Measurements from ENCODE around the gene SIL1.

SIL1 gene

DNA sequence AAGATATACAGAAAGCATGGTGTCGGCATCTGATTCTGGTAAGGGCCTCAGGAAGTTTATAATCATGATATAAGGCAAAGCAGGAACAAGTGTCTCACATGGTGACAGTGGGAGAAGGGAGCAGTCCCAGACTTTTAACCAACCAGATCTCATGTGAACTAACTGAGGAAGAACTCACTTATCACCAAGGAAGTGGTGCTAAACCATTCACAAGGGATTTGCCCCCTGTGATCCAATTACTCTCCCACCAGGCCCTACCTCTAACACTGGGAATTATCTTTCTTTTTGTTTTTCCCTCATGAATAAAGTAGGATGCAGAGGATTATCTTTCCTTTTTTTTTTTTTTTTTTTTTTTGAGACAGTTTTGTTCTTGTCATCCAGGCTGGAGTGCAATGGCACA is 199.6 kb downstream of the SIL1 start:
- DNase-seq (ENCODE audit: low spot score) = no peak
- Mint-ChIP-seq H3K4me1 (ENCODE audit: low read depth) (no peaks in the 10 kb centered on the region), H3K9me3 (peaks cover 14% of the 10 kb centered on the region), H3K27ac (no peak overlapping the region), H3K36me3 (ENCODE audit: low read depth) (peaks cover 2% of the 10 kb centered on the region), H3K27me3 (ENCODE audit: low read depth) (no peaks in the 10 kb centered on the region), H3K4me3 (no peak overlapping the region)

DNA sequence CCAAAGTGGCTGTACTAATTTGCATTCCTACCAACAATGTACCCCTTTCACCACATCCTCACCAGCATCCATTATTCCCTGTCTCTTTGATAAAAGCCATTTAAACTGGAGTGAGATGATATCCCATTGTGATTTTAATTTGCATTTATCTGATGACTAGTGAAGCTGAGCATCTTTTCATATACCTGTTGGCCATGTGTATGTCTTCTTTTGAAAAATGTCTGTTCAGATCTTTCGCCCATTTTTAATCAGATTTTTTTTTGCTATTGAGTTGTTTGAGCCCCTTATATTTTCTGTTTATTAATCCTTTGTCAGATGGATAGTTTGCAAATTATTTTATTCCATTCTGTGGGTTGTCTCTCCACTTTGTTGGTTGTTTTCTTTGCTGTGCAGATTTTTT is 202.0 kb downstream of the SIL1 start:
- Mint-ChIP-seq H3K4me3 (no peak overlapping the region), H3K27me3 (ENCODE audit: low read depth) (no peaks in the 10 kb centered on the region), H3K9me3 (peaks cover 14% of the 10 kb centered on the region), H3K27ac (no peak overlapping the region), H3K4me1 (ENCODE audit: low read depth) (no peaks in the 10 kb centered on the region), H3K36me3 (ENCODE audit: low read depth) (peaks cover 2% of the 10 kb centered on the region)
- DNase-seq (ENCODE audit: low spot score) = no peak

DNA sequence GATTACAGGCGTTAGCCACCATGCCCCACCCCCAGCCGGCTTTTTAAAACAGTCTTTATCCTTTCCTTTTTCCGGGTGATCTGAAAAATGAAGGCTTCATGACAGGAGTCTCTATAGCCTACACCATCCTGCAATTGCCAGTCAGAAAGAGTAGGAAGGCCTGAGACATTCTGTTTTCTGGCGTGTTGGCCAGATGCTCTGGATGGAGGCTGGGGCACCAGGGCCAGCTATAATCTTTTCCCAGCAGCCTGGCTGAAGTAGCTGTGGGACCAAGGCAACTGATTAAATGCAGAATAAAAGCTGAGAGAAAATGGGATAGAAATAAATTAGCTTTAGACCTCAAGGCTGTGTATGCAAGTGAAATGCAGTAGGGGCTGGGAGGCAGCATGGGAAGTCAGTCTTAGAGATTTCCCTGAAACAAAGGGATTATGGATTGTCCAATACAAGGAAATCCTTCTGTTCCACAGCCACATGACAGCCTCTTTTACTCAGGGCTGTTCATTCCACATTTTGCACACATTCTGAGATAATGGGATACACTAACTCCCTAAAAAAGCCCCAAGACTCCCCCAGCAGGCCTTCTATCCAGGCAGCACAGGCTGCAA is 207.1 kb downstream of the SIL1 start:
- Mint-ChIP-seq H3K27me3 (ENCODE audit: low read depth) (no peaks in the 10 kb centered on the region), H3K4me1 (ENCODE audit: low read depth) (no peaks in the 10 kb centered on the region), H3K9me3 (peaks cover 2% of the 10 kb centered on the region), H3K27ac (no peak overlapping the region), H3K36me3 (ENCODE audit: low read depth) (no peaks in the 10 kb centered on the region), H3K4me3 (no peak overlapping the region)
- no peak for DNase-seq (ENCODE audit: low spot score)

DNA sequence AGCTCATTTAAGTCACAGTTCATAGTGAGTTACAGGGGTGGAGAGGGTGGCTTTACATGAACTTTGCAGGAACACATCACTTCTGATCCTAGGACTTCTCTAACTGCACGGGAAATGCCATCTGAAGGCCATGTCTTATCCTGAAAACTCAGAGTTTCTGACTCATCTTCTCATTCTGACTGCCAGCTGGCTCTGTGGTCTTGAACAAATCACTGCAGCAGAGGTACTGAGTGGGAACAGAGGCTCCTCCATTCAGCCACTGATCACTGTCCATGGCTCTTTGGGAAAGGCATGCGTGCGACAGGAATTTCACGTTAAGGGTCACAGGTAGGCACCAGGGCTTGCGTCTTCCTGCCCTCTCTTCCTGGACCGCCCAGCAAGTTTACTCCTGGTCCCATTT is 208.4 kb downstream of the SIL1 start:
- H3K4me1 Mint-ChIP-seq (ENCODE audit: low read depth) = peaks cover 7% of the 10 kb centered on the region
- H3K4me3 Mint-ChIP-seq = no peak overlapping the region
- H3K36me3 Mint-ChIP-seq (ENCODE audit: low read depth) = no peaks in the 10 kb centered on the region
- H3K9me3 Mint-ChIP-seq = no peaks in the 10 kb centered on the region
- no peak for DNase-seq (ENCODE audit: low spot score)
- H3K27ac Mint-ChIP-seq = no peak overlapping the region
- H3K27me3 Mint-ChIP-seq (ENCODE audit: low read depth) = no peaks in the 10 kb centered on the region

DNA sequence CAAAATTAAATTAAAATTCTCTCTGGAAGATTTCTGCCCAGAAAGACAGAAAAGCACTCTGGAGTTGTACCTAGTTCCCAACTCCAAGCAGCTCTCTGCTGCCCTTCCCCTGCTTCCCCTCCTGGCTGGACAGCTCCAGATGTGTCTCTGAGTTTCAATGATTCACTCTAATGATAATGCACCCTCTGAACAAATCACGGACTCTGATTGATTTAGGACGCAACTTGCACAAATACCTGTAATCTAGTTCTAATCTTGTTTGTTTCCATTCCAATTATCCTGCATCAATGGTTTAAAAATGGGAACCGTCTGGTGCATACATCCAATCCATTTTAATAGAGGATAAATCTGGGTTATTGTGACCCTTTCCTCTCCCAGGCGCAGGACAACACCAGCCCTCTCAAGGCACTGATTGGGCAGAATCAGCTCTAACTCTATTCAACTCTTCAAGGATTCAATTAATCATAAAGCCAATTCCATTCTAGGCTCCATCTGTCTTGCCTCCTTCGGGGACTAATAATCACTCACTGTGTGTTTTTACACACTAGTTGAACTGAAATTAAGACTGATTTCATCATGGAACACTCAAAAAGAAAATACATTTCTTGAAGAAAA is 211.9 kb downstream of the SIL1 start:
- no peak for DNase-seq (ENCODE audit: low spot score)
- Mint-ChIP-seq H3K27me3 (ENCODE audit: low read depth) (no peaks in the 10 kb centered on the region), H3K4me1 (ENCODE audit: low read depth) (peaks cover 19% of the 10 kb centered on the region), H3K27ac (no peak overlapping the region), H3K9me3 (no peaks in the 10 kb centered on the region), H3K36me3 (ENCODE audit: low read depth) (no peaks in the 10 kb centered on the region), H3K4me3 (no peak overlapping the region)

DNA sequence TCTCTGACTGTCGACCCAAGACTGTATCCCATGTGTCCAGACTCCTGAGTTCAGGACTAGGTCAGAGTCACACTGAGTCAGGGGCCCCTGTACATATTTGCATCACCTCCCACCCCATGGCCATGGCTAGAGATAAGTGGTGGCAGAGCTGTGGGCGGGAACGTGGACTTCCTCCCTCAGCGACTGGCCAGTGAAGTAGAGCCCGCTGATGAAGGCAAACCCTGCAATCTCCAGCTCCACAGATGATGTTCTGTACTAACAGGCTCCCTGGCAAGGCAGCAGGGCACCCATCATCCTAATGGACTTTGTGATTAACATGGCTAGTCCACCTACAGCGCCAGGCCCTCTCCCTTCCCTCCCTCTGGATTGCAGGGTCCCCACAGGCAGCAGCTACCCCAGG is 212.5 kb downstream of the SIL1 start:
- Mint-ChIP-seq H3K9me3 (no peaks in the 10 kb centered on the region), H3K27me3 (ENCODE audit: low read depth) (no peaks in the 10 kb centered on the region), H3K36me3 (ENCODE audit: low read depth) (no peaks in the 10 kb centered on the region), H3K4me3 (no peak overlapping the region), H3K27ac (peak overlapping the region; percentile 15), H3K4me1 (ENCODE audit: low read depth) (peaks cover 24% of the 10 kb centered on the region)
- DNase-seq (ENCODE audit: low spot score) = no peak

DNA sequence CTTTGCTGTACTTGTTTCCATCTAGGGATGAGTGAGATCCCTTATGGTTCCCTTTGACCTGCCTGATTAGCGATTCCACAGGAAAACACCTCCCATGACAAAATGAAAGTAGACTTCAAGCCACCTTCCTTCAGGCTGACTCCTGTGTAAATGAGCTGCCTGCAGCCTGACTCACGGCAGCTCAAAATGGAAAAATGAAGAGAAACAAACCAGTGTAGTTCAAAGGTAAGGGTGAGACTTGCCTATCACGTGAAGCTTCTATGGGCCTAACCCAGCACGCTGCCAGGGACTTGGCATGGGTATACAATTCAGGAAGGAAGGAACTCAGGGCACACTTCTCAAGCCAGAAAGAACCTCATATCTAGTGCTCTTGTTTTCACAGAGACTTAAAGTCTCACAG is 212.9 kb downstream of the SIL1 start:
- H3K27me3 Mint-ChIP-seq (ENCODE audit: low read depth) = no peaks in the 10 kb centered on the region
- DNase-seq (ENCODE audit: low spot score) = no peak
- H3K4me1 Mint-ChIP-seq (ENCODE audit: low read depth) = peaks cover 28% of the 10 kb centered on the region
- peaks cover under 1% of the 10 kb centered on the region for H3K36me3 Mint-ChIP-seq (ENCODE audit: low read depth)
- no peak overlapping the region for H3K4me3 Mint-ChIP-seq
- peak overlapping the region; percentile 15 for H3K27ac Mint-ChIP-seq
- H3K9me3 Mint-ChIP-seq = no peaks in the 10 kb centered on the region

DNA sequence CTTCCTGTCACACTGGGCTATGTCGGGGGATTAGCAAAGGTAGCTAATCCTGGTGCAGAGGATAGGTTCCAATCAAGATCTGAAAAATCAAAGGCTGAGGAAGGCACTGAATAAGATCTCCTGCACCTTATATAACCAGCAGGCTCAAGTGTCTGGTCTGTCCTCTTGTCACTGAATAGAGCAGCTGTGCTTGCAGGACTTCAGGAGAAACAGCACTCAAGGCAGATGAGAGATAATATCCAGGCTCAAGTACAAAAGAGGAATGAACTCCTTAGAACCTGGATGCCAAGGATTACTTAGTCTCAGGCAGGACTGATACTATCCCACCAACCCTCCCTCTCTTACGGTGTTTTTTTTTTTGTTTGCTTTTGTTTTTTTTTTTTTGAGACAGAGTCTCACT is 214.2 kb downstream of the SIL1 start:
- DNase-seq (ENCODE audit: low spot score) = no peak
- peaks cover 3% of the 10 kb centered on the region for H3K36me3 Mint-ChIP-seq (ENCODE audit: low read depth)

DNA sequence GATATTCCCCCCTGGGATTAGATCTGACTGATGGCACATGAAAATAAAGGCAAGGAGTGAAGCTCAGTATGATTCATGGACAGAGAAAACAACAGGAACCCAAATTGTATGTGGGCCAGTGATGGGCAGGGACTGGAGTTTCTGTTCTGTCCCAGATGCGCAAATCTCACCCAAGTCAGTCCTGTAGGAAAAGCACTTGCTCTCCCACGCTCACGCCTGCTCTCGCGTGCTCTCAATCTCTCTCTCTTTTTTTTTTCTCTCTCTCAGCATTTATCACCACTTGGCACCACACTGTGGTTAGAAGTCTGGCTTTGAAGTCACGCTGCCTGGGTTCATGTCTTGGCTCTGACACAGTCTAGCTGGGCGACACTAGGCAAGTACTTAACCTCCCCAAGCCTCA is 216.6 kb downstream of the SIL1 start:
- Mint-ChIP-seq H3K4me1 (ENCODE audit: low read depth) (peaks cover 52% of the 10 kb centered on the region), H3K27ac (peak overlapping the region; percentile 38), H3K4me3 (peak overlapping the region; percentile 39), H3K9me3 (no peaks in the 10 kb centered on the region), H3K27me3 (ENCODE audit: low read depth) (no peaks in the 10 kb centered on the region), H3K36me3 (ENCODE audit: low read depth) (peaks cover 5% of the 10 kb centered on the region)
- DNase-seq (ENCODE audit: low spot score) = no peak

More for the DNA sequence above, 214.2 kb downstream of the SIL1 start:
- Mint-ChIP-seq H3K4me3 (no peak overlapping the region), H3K4me1 (ENCODE audit: low read depth) (peaks cover 38% of the 10 kb centered on the region), H3K27me3 (ENCODE audit: low read depth) (no peaks in the 10 kb centered on the region), H3K27ac (no peak overlapping the region), H3K9me3 (no peaks in the 10 kb centered on the region)

DNA sequence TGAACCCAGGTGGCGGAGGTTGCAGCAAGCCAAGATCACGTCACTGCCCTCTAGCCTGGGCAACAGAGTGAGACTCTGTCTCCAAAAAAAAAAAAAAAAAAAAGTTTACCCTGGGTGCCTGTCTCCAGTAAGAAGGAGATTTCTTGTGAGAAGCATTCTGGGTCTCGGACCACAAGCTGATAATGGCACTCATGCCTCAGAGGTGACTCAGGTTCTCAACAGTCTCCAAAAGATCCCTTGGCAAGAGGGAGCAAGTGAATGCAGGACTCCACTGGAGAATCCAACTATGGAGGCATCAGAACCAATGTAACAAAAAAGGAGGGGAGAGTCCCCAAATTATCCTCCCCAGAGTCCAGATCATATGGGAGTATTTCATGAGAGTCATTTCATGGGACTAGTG is 217.0 kb downstream of the SIL1 start:
- H3K4me1 Mint-ChIP-seq (ENCODE audit: low read depth) = peaks cover 52% of the 10 kb centered on the region
- H3K4me3 Mint-ChIP-seq = peak overlapping the region; percentile 14
- no peaks in the 10 kb centered on the region for H3K9me3 Mint-ChIP-seq
- peaks cover 5% of the 10 kb centered on the region for H3K36me3 Mint-ChIP-seq (ENCODE audit: low read depth)
- H3K27ac Mint-ChIP-seq = no peak overlapping the region
- DNase-seq (ENCODE audit: low spot score) = no peak
- no peaks in the 10 kb centered on the region for H3K27me3 Mint-ChIP-seq (ENCODE audit: low read depth)

DNA sequence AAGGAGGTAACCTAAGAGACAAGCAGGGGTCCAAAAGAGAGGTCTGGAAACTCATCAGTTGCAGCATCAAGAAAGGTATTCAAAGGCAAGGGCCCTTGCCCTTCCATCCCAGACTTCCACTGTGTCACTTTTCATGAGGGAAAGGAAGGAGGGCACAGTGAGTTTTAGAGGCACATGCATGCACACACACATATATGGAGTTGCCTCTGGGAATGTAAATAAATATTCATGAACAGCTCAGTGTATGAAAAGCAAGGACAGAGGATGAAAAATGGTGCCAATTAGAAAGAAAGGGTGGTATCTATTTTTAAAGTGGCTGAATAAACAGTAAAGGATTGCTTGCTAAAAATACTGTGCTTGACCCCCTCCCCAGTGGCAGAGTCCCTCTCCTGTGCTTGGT is 217.7 kb downstream of the SIL1 start:
- Mint-ChIP-seq H3K36me3 (ENCODE audit: low read depth) (peaks cover 5% of the 10 kb centered on the region), H3K9me3 (no peaks in the 10 kb centered on the region), H3K27ac (peak overlapping the region; percentile 91), H3K4me3 (peak overlapping the region; percentile 67), H3K27me3 (ENCODE audit: low read depth) (no peaks in the 10 kb centered on the region), H3K4me1 (ENCODE audit: low read depth) (peaks cover 58% of the 10 kb centered on the region)
- DNase-seq (ENCODE audit: low spot score) = no peak

DNA sequence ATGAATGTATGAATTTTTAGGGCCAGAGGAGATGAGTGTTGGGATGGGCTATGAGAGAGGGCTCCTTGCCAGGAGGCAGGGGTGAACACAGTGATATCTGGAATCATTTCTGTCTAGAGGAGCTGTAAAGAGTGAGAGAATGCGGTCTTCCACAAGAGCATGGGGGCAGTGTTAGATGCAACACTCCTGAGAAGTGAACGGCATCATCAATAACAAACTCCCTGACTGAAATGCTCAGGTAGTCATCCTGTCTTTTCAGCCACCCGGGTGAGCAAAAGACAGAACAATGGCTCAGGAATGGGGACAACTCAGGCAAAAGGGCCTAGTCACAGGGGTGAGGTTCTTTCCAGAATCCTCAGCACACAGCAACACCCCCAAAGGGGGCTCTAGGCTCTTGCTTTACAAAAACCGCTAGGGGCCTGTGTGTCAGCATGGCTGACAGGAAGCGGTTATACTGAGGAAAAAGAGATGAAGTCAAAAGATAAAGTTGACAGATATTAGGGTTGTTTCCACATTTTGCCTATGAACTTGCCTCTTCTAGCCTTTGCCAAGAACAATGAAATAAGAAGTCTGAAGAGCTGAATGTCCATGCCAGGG is 218.4 kb downstream of the SIL1 start:
- peak overlapping the region; percentile 91 for H3K27ac Mint-ChIP-seq
- H3K4me3 Mint-ChIP-seq = peak overlapping the region; percentile 67
- H3K27me3 Mint-ChIP-seq (ENCODE audit: low read depth) = no peaks in the 10 kb centered on the region
- H3K36me3 Mint-ChIP-seq (ENCODE audit: low read depth) = peaks cover 5% of the 10 kb centered on the region
- peak; percentile 53 for DNase-seq (ENCODE audit: low spot score)
- no peaks in the 10 kb centered on the region for H3K9me3 Mint-ChIP-seq
- H3K4me1 Mint-ChIP-seq (ENCODE audit: low read depth) = peaks cover 56% of the 10 kb centered on the region

DNA sequence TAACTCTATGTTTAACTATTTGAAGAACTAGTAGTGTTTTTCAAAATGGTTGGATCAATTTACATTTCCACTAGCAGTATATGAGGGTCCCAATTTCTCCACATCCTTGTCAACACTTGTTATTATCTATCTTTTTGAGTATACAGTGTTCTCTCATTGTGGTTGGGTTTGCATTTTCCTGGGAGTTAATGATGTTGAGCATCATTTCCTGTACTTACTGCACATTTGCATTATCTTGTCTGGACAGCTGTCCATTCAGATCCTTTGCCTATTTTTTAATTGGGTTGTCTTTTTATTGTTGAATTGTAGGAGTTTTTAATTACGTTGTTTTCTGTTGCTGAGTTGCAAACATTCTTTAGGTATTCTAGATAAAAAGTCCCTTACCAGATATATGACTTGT is 219.6 kb downstream of the SIL1 start:
- no peak overlapping the region for H3K27ac Mint-ChIP-seq
- H3K27me3 Mint-ChIP-seq (ENCODE audit: low read depth) = no peaks in the 10 kb centered on the region
- DNase-seq (ENCODE audit: low spot score) = no peak
- peaks cover 5% of the 10 kb centered on the region for H3K36me3 Mint-ChIP-seq (ENCODE audit: low read depth)
- H3K4me3 Mint-ChIP-seq = no peak overlapping the region
- H3K4me1 Mint-ChIP-seq (ENCODE audit: low read depth) = peaks cover 54% of the 10 kb centered on the region
- no peaks in the 10 kb centered on the region for H3K9me3 Mint-ChIP-seq

DNA sequence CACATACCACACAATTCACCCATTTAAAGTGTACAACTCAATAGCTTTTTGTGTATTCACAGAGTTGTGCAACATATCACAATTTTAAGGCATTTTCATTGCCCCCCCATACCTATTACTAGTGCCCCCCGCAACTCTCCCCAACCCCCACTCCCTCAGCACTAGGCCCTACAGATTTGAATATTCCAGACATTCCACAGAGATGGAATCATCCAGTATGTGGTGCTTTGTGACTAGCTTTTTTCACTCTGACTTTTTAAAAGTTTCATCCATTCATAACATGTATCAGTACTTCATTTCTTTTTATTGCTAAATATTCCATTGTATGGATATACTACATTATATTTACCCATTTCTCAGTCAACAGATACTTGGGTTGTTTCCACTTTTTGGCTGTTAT is 220.1 kb downstream of the SIL1 start:
- no peaks in the 10 kb centered on the region for H3K27me3 Mint-ChIP-seq (ENCODE audit: low read depth)
- no peak overlapping the region for H3K27ac Mint-ChIP-seq
- H3K4me3 Mint-ChIP-seq = no peak overlapping the region

More for the DNA sequence above, 220.1 kb downstream of the SIL1 start:
- Mint-ChIP-seq H3K4me1 (ENCODE audit: low read depth) (peaks cover 54% of the 10 kb centered on the region), H3K9me3 (no peaks in the 10 kb centered on the region), H3K36me3 (ENCODE audit: low read depth) (peaks cover 5% of the 10 kb centered on the region)
- no peak for DNase-seq (ENCODE audit: low spot score)

Measured in T-helper 2 cell treated with Interferon-gamma antibody and Interleukin-4, amounts not matched to agents 5 μg/mL and 100 μg/mL, for 36 hours (primary cell).